Measurements from ENCODE around the gene TAS2R16. TPM values are rescaled to one million over a fixed set of nuclear protein-coding genes. Genes with fewer than 3 reads are reported as not detected.
"Not testable (repeated sequence)": the region's sequence is repeated elsewhere in the genome, so short reads cannot be mapped to it uniquely, and the experiment has no call there.

Gene TAS2R16
- total RNA-seq, 1 donor from 2014 or later, result not detected

- no peaks in the 10 kb centered on the region for H3K9me3 Mint-ChIP-seq
- peaks cover 6% of the 10 kb centered on the region for H3K27me3 Mint-ChIP-seq
- H3K27ac Mint-ChIP-seq, result no peak overlapping the region
- H3K4me3 Mint-ChIP-seq, result no peak overlapping the region
- no peak for DNase-seq (ENCODE audit: extremely low spot score, unreplicated experiment)
- peaks cover 16% of the 10 kb centered on the region for H3K4me1 Mint-ChIP-seq (ENCODE audit: unreplicated experiment)
- no peaks in the 10 kb centered on the region for H3K36me3 Mint-ChIP-seq
- no peak for TF ChIP-seq CTCF (conservative IDR thresholded peaks at IDR 0.05)
These were observed 30.2 kb downstream of the TAS2R16 start for GRCh38 chr7:122965306-122965705.

GRCh38 chr7:122953678-122954077 is 41.8 kb downstream of the TAS2R16 start:
- not testable (repeated sequence) for H3K4me1 Mint-ChIP-seq (ENCODE audit: unreplicated experiment); H3K36me3 Mint-ChIP-seq; H3K27ac Mint-ChIP-seq; H3K9me3 Mint-ChIP-seq; DNase-seq (ENCODE audit: extremely low spot score, unreplicated experiment); H3K27me3 Mint-ChIP-seq; H3K4me3 Mint-ChIP-seq

- TF ChIP-seq CTCF (conservative IDR thresholded peaks at IDR 0.05), result no peak
- Mint-ChIP-seq H3K36me3 (no peaks in the 10 kb centered on the region), H3K4me3 (no peak overlapping the region), H3K27me3 (no peaks in the 10 kb centered on the region), H3K9me3 (no peaks in the 10 kb centered on the region), H3K27ac (no peak overlapping the region), H3K4me1 (ENCODE audit: unreplicated experiment) (no peaks in the 10 kb centered on the region)
- no peak for DNase-seq (ENCODE audit: extremely low spot score, unreplicated experiment)
These were observed 44.5 kb downstream of the TAS2R16 start for GRCh38 chr7:122951006-122951405.

GRCh38 chr7:122949186-122949585 is 46.3 kb downstream of the TAS2R16 start:
- no peaks in the 10 kb centered on the region for H3K36me3 Mint-ChIP-seq

More at GRCh38 chr7:122949186-122949585, 46.3 kb downstream of the TAS2R16 start:
- Mint-ChIP-seq H3K27me3 (no peaks in the 10 kb centered on the region), H3K4me3 (no peak overlapping the region), H3K27ac (no peak overlapping the region), H3K9me3 (no peaks in the 10 kb centered on the region), H3K4me1 (ENCODE audit: unreplicated experiment) (no peaks in the 10 kb centered on the region)
- TF ChIP-seq CTCF (conservative IDR thresholded peaks at IDR 0.05), result no peak
- no peak for DNase-seq (ENCODE audit: extremely low spot score, unreplicated experiment)

Other genes with a start within 250 kb of the TAS2R16 start
- gene CADPS2, start 109.2 kb downstream of the TAS2R16 start, total RNA-seq (ENCODE audit: low replicate concordance), result 6.6 and 10.1 TPM in 2 replicates
- 0.07 and 0.14 TPM in 2 replicates for gene SLC13A1, start 204.3 kb upstream of the TAS2R16 start, total RNA-seq (ENCODE audit: low replicate concordance)

All from type B pancreatic cell (in vitro differentiated cells).